Limb (tissue), 2 donors: ENCODE data around the gene SRL.

Experiments
- DNase-seq, 2 donors: peaks; one replicate each; pipeline ENCODE4 v3.0.0-alpha.2; 2016; ENCODE audit errors: extremely low spot score in 2 of 2

Gene SRL

GRCh38 chr16:4202615-4203345, 39.1 kb downstream of the SRL start:
- DNase-seq = no peak

- DNase-seq = no peak
These were observed 41.1 kb downstream of the SRL start for GRCh38 chr16:4200781-4201137.

GRCh38 chr16:4200000-4200780, 41.7 kb downstream of the SRL start:
- DNase-seq = peak; percentile 51 to 73

- no peak for DNase-seq
These were observed 43.1 kb downstream of the SRL start for GRCh38 chr16:4198816-4199215.

- DNase-seq = no peak
These were observed 47.2 kb downstream of the SRL start for GRCh38 chr16:4194661-4195060.

- DNase-seq = no peak
These were observed 48.0 kb downstream of the SRL start for GRCh38 chr16:4193920-4194319.

GRCh38 chr16:4192206-4192605, 49.7 kb downstream of the SRL start:
- DNase-seq = no peak

GRCh38 chr16:4190712-4191333, 51.1 kb downstream of the SRL start:
- no peak for DNase-seq

GRCh38 chr16:4190086-4190485, 51.8 kb downstream of the SRL start:
- DNase-seq = no peak

GRCh38 chr16:4184038-4184702, 57.7 kb downstream of the SRL start:
- DNase-seq = no peak

- peak; percentile 93 to 97 for DNase-seq
These were observed 58.4 kb downstream of the SRL start for GRCh38 chr16:4183237-4184037.

- DNase-seq = no peak
These were observed 59.2 kb downstream of the SRL start for GRCh38 chr16:4182581-4183236.

GRCh38 chr16:4180511-4180910, 61.4 kb downstream of the SRL start:
- no peak for DNase-seq

GRCh38 chr16:4179763-4180260, 62.1 kb downstream of the SRL start:
- DNase-seq = no peak

GRCh38 chr16:4179020-4179419, 62.9 kb downstream of the SRL start:
- no peak for DNase-seq

- DNase-seq = no peak
These were observed 63.3 kb downstream of the SRL start for GRCh38 chr16:4178468-4179010.

- DNase-seq = no peak
These were observed 64.9 kb downstream of the SRL start for GRCh38 chr16:4176906-4177417.

GRCh38 chr16:4175849-4176248, 66.0 kb downstream of the SRL start:
- no peak for DNase-seq

GRCh38 chr16:4172070-4172469, 69.8 kb downstream of the SRL start:
- no peak for DNase-seq

GRCh38 chr16:4169415-4169814, 72.5 kb downstream of the SRL start:
- no peak for DNase-seq
